A549 (cell line): ENCODE results near the gene LSM3. TPM values are rescaled to one million over a fixed set of nuclear protein-coding genes. Genes with fewer than 3 reads are reported as not detected.

Experiments used
- ATAC-seq, 2 experiments: fragments of 200-7000 bp in 1 of 2; fragments of >200 bp in 1 of 2; cut with Nextera tagmentation in 1 of 2; cut with Tn5 transposase in 1 of 2; 3 replicates each; pipeline versions ENCODE4 v1.8.0 to v1.9.1; 2018 to 2020; ENCODE audit warnings: mild to moderate bottlenecking in 1 of 2, moderate library complexity in 1 of 2
- CTCF ChIA-PET: fragments of 300-600 bp; sonication (Branson Sonifier 250); formaldehyde crosslinking; extraction: SDS; loops from one replicate; lab custom pipeline; 2021; ENCODE audit warnings: antibody characterized with exemption, inconsistent platforms; lab: Yijun Ruan, JAX
- POLR2A ChIA-PET: fragments of 350-600 bp; formaldehyde crosslinking; extraction: SDS; loops from one replicate; lab custom pipeline; 2021; ENCODE audit warnings: antibody characterized with exemption, inconsistent platforms; lab: Yijun Ruan, JAX
- DNase-seq, 2 experiments: peaks; one replicate each; pipeline versions ENCODE4 v3.0.0 to v3.0.0-alpha.2; 2011 to 2016; ENCODE audit warnings: low read depth in 1 of 2, low spot score in 1 of 2
- FAIRE-seq: peaks from 2 replicates; lab custom pipeline; 2011; peaks lifted over from hg19 to GRCh38; lab: Jason Lieb, UNC
- H3K27ac ChIP-seq, 2 experiments: fragments of >200 bp; sonication (Bioruptor Twin); formaldehyde crosslinking; 3 replicates each; pipeline ENCODE4 v1.5.1; 2016 to 2017
- H3K4me1 ChIP-seq: fragments of >200 bp; sonication (Bioruptor Twin); formaldehyde crosslinking; 3 replicates; pipeline ENCODE4 v1.6.1; 2016
- H3K4me2 ChIP-seq: fragments of >200 bp; sonication (Bioruptor Twin); formaldehyde crosslinking; 3 replicates; pipeline ENCODE4 v1.6.1; 2016
- H3K4me3 ChIP-seq: fragments of >200 bp; sonication (Bioruptor Twin); formaldehyde crosslinking; 3 replicates; pipeline ENCODE4 v1.5.1; 2016
- H3K9me3 ChIP-seq: fragments of >200 bp; sonication (Bioruptor Twin); formaldehyde crosslinking; 3 replicates; pipeline ENCODE4 v1.6.1; 2016
- CBX2 ChIP-seq: fragments of 200-600 bp; sonication (generic); IDR thresholded peaks from 2 replicates; pipeline ENCODE4 v1.6.1; 2016; ENCODE audit warnings: low read depth, mild to moderate bottlenecking, borderline replicate concordance
- CBX8 ChIP-seq: fragments of 200-600 bp; sonication (generic); IDR thresholded peaks from 2 replicates; pipeline ENCODE4 v1.6.1; 2016
- CEBPB ChIP-seq, 2 experiments: fragments of >200 bp in 1 of 2; sonication (Bioruptor Twin) in 1 of 2; formaldehyde crosslinking in 1 of 2; IDR thresholded peaks; 2 replicates each; pipeline ENCODE4 v1.6.1; 2012 to 2016
- CHD2 ChIP-seq: fragments of 150-350 bp; IDR thresholded peaks from 2 replicates; pipeline ENCODE4 v1.6.1; 2014; ENCODE audit warnings: low read length; ENCODE audit not compliant: partially characterized antibody
- CHD4 ChIP-seq: fragments of 200-600 bp; sonication (generic); IDR thresholded peaks from 2 replicates; pipeline ENCODE4 v1.6.1; 2016; ENCODE audit warnings: antibody characterized with exemption, mild to moderate bottlenecking, borderline replicate concordance
- ESRRA ChIP-seq: fragments of 150-350 bp; IDR thresholded peaks from 2 replicates; pipeline ENCODE4 v1.6.1; 2014; ENCODE audit warnings: mild to moderate bottlenecking, low read length, borderline replicate concordance
- HOXA7 ChIP-seq: fragments of 250-450 bp; sonication (Bioruptor Pico); IDR thresholded peaks from 2 replicates; pipeline ENCODE4 v1.5.0; 2020; ENCODE audit warnings: mild to moderate bottlenecking, moderate library complexity
- KDM1A ChIP-seq: fragments of 200-600 bp; sonication (generic); IDR thresholded peaks from 2 replicates; pipeline ENCODE4 v1.6.1; 2016; ENCODE audit warnings: low read depth, mild to moderate bottlenecking
- NR3C1 ChIP-seq: fragments of >200 bp; sonication (Bioruptor Twin); formaldehyde crosslinking; IDR thresholded peaks from 3 replicates; pipeline ENCODE4 v1.6.1; 2017
- PHF8 ChIP-seq: fragments of 200-600 bp; sonication (generic); IDR thresholded peaks from 2 replicates; pipeline ENCODE4 v1.6.1; 2016; ENCODE audit warnings: low read depth, mild to moderate bottlenecking, antibody characterized with exemption, moderate library complexity, borderline replicate concordance
- POLR2A ChIP-seq: IDR thresholded peaks from 2 replicates; pipeline ENCODE4 v1.6.1; 2012; ENCODE audit warnings: mild to moderate bottlenecking, low read length
- RCOR1 ChIP-seq: fragments of 150-350 bp; IDR thresholded peaks from 2 replicates; pipeline ENCODE4 v1.6.1; 2014; ENCODE audit warnings: antibody characterized with exemption, low read length, low read depth
- TP53 ChIP-seq: fragments of 250-450 bp; sonication (Bioruptor Pico); IDR thresholded peaks from 2 replicates; pipeline ENCODE4 v1.5.0; 2021; ENCODE audit warnings: mild to moderate bottlenecking, moderate library complexity
- ZC3H11A ChIP-seq: fragments of 450-650 bp; IDR thresholded peaks from 2 replicates; pipeline ENCODE4 v1.6.1; 2014; ENCODE audit warnings: antibody characterized with exemption, mild to moderate bottlenecking
- WGBS: methylation state at CpG from one replicate; pipeline ENCODE4 v1.1.6; 2017; ENCODE audit errors: missing lambda C conversion rate; 5-methylcytosine and 5-hydroxymethylcytosine counted together
- polyA plus RNA-seq, 4 experiments: library from polyadenylated mRNA; depleted of rRNA in 3 of 4; stranded (reverse); fragments of >200 nt; fragmentation: RNase III in 1 of 4; extraction: RNeasy Plus Mini Kit Qiagen cat#74134 plus additional on column Dnase treatment in 1 of 4; gene quantifications; 2 replicates in 3 of 4; 3 replicates in 1 of 4; pipeline ENCODE4 v1.2.3, GENCODE V29; 2011 to 2017
- TF ChIP-seq, protein P1 (sequence below): IDR thresholded peaks from 2 replicates; pipeline ENCODE4 v1.6.1; 2012; ENCODE audit warnings: low read depth, borderline replicate concordance
- TF ChIP-seq, protein P2 (sequence below): IDR thresholded peaks from 2 replicates; pipeline ENCODE4 v1.6.1; 2012
- TF ChIP-seq, protein P3 (sequence below): fragments of 450-650 bp; IDR thresholded peaks from 2 replicates; pipeline ENCODE4 v1.6.1; 2014; ENCODE audit warnings: antibody characterized with exemption

The LSM3 gene
- polyA plus RNA-seq, 2 of the 4 experiments (the other 2 are of a cell fraction): 23.9 to 32.0 TPM

DNA sequence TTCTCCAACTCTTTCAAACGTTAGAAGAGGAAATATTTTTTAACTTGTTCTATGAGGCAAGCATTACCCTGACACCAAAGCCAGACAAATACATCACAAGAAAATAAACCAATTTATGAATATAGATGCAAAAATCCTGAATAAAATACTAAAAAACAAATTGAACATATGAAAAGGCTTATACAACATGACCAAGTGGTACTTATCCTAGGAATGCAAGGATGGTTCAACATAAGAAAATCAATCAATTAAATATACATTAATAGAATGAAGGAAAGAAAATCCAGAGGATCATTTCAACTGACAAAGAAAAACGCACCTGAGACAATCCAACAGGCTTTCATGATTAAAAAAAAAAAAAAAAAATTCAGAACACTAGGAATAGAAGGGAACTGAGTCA is 17.3 kb upstream of the LSM3 start (continued):
- TF ChIP-seq, protein P1, sequence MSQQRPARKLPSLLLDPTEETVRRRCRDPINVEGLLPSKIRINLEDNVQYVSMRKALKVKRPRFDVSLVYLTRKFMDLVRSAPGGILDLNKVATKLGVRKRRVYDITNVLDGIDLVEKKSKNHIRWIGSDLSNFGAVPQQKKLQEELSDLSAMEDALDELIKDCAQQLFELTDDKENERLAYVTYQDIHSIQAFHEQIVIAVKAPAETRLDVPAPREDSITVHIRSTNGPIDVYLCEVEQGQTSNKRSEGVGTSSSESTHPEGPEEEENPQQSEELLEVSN: no peak
- TF ChIP-seq, protein P2, sequence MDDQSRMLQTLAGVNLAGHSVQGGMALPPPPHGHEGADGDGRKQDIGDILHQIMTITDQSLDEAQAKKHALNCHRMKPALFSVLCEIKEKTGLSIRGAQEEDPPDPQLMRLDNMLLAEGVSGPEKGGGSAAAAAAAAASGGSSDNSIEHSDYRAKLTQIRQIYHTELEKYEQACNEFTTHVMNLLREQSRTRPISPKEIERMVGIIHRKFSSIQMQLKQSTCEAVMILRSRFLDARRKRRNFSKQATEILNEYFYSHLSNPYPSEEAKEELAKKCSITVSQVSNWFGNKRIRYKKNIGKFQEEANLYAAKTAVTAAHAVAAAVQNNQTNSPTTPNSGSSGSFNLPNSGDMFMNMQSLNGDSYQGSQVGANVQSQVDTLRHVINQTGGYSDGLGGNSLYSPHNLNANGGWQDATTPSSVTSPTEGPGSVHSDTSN: no peak
- TF ChIP-seq TP53 (CRISPR knock-in tag): no peak
- no peak for TF ChIP-seq CBX8

DNA sequence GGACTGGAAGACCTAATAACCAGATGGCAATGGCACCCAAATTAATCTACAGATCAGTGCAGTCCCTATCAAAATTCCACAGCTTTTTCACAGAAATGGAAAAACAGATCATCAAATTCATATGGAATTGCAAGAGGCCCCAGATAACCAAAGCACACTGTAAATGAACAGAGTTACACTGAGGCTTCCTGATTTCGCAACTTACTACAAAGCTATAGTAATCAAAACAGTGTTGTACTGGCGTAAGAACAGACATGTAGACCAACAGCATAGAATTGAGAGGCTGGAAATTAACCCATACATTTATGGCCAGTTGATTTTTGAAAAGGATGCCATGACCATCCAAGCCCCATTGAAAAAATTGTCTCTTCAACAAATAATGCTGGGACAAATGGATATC is 16.4 kb upstream of the LSM3 start:
- CTCF ChIA-PET: interaction anchor here (0.6 to 3.3 kb wide), 3 partner anchors 9 to 207 kb away, joined by 3 to 15 read pairs (median 3); no protein-coding TSS in a partner anchor
- POLR2A ChIA-PET: interaction anchor here (1.4 kb wide), 1 partner anchor 17 kb away, joined by 5 read pairs; the partner anchor contains the start of genes LSM3 and XPC
- no peak for TF ChIP-seq HOXA7 (CRISPR knock-in tag)
- TF ChIP-seq CEBPB (IDR thresholded peaks at IDR 0.05): peak; percentile 41 to 51; a peak in 2 of 4 replicates
- WGBS: 94% methylated on average over 2 of the region's 2 CpGs
- DNase-seq (no peak), ATAC-seq (no peak), FAIRE-seq (no peak)
- H3K27ac ChIP-seq: no peak overlapping the region
- H3K4me1 ChIP-seq: no peaks in the 10 kb centered on the region
- peaks cover 19% of the 10 kb centered on the region for H3K9me3 ChIP-seq
- no peak overlapping the region for H3K4me2 ChIP-seq
- no peak overlapping the region for H3K4me3 ChIP-seq

DNA sequence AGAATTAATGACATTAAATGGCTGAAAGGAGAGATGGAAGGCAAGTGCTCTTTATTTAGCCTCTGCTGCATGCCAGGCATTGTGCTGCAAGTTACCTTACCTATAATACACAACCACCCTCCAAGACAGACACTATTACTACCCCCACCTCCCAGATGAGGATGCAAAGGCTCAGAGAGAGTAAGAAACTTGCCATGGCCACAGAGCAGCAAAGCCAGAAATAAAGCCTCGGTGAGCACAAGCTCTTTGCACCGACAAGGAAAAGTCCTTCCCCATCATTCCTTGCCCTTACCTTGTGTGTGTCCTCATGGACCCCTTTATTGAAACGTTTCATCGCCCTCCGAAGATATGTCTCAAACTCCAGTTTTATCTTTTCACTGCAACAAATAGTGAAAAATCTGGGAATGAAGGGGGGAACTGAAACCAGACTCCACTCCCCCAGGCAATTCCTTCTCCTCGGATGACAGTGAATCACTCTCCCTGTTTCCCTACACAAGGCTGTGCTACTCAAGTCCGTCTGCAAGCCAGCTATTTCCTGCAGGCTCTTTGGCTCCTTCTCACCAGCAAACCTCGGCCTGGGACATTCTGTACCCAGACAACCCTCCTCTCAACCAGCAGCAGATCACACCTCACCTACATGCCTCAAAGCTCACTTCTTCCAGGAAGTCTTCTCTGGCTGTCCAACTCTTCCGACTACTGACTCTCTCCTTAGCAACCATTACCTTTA is 11.6 kb upstream of the LSM3 start:
- ATAC-seq: no peak
- no peak overlapping the region for H3K4me2 ChIP-seq
- TF ChIP-seq CHD4 (no peak), POLR2A (no peak), TP53 (CRISPR knock-in tag) (no peak), NR3C1 (no peak), PHF8 (no peak), RCOR1 (no peak), ESRRA (no peak), CHD2 (no peak), CBX2 (no peak), KDM1A (no peak), ZC3H11A (no peak)
- TF ChIP-seq, protein P2: no peak
- TF ChIP-seq, protein P3, sequence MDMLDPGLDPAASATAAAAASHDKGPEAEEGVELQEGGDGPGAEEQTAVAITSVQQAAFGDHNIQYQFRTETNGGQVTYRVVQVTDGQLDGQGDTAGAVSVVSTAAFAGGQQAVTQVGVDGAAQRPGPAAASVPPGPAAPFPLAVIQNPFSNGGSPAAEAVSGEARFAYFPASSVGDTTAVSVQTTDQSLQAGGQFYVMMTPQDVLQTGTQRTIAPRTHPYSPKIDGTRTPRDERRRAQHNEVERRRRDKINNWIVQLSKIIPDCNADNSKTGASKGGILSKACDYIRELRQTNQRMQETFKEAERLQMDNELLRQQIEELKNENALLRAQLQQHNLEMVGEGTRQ: no peak
- TF ChIP-seq, all 56 proteins: peak for 0
- WGBS: 90% methylated on average over 9 of the region's 9 CpGs
- CTCF ChIA-PET: interaction anchor here (0.8 to 2.7 kb wide), 6 partner anchors 8 to 36 kb away, joined by 3 to 17 read pairs (median 4); no protein-coding TSS in a partner anchor
- Histone ChIP-seq H3K4me1 (peaks cover 24% of the 10 kb centered on the region), H3K4me3 (no peak overlapping the region), H3K27ac (no peak overlapping the region), H3K9me3 (peaks cover 7% of the 10 kb centered on the region; the same call in 2 of the 3 replicates)
- POLR2A ChIA-PET: interaction anchor here (0.9 to 3.4 kb wide), 3 partner anchors 11 to 43 kb away, joined by 3 to 12 read pairs (median 3); partner anchors contain the start of genes CHCHD4, LSM3 and XPC
- FAIRE-seq (no peak), DNase-seq (no peak)
